Measurements from ENCODE around the gene PRR36. TPM values are rescaled to one million over a fixed set of nuclear protein-coding genes. Genes with fewer than 3 reads are reported as not detected.
A peak's percentile ranks its signal among the peaks of the same experiment; 100 is the strongest.

Gene PRR36
- total RNA-seq, 1 donor from 2014 or later = 20.9 TPM

DNA sequence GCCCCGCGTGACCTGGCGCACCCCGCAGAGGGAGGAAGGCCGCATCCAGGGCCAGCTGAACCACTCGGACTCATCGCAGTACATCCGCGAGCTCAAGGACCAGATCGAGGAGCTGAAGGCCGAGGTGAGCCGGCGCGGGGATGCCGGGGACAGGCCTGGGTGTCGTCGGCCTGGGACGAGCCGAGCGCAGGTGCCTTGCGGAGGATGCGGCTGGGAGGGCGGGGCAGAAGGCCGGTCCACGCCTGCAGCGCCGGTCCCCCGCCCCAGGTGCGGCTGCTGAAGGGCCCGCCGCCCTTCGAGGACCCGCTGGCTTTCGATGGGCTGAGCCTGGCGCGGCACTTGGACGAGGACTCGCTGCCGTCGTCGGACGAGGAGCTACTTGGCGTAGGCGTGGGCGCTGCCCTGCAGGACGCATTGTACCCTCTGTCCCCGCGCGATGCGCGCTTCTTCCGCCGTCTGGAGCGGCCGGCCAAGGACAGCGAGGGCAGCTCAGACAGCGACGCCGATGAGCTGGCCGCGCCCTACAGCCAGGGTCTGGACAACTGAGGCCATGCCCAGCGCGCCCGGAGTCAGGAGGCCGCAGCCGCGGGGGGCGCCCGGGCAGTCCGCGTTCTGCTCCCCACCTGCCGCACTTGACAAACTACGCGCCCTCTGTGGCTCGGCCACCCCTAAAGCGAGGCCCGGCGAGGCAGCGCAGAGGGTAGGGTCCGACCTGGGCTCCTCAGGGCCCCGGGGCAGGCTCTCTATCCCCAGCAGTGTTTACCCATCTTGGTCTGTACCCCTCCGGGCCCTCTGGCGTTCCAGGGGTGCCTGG lies 10.8 kb downstream of the PRR36 start:
- DNase-seq (ENCODE audit: low read depth, low spot score) = no peak
- H3K27me3 Mint-ChIP-seq (ENCODE audit: low read depth) = peaks cover 41% of the 10 kb centered on the region

DNA sequence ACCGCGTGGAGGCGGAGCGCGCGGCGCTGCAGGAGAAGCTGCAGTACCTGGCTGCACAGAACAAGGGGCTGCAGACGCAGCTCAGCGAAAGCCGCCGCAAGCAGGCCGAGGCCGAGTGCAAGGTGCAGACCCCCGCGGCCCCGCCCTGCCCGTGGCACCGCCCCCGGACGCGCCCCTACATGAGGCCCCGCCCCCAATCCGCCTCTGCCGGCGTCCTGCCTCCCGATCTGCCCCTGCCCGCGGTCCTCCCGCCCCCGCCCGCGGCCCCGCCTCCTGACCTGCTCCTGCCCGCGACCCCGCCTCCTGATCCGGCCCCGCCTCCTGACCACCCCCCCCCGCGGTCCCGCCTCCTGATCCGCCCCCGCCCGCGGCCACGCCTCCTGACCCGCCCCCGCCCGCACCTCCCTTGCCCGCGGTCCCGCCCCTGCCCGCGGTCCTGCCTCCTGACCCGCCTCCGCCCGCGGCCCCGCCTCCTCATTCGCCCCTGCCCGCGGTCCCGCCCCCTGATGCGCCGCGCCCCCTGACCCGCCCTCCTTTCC lies 11.7 kb downstream of the PRR36 start:
- Mint-ChIP-seq H3K36me3 (ENCODE audit: low read depth) (no peaks in the 10 kb centered on the region), H3K4me1 (peaks cover 7% of the 10 kb centered on the region), H3K27ac (ENCODE audit: unreplicated experiment) (no peak overlapping the region), H3K4me3 (peak overlapping the region; percentile 51), H3K9me3 (no peaks in the 10 kb centered on the region), H3K27me3 (ENCODE audit: low read depth) (peaks cover 45% of the 10 kb centered on the region)
- peak; percentile 88 for DNase-seq (ENCODE audit: low read depth, low spot score)
- TF ChIP-seq, protein P1, sequence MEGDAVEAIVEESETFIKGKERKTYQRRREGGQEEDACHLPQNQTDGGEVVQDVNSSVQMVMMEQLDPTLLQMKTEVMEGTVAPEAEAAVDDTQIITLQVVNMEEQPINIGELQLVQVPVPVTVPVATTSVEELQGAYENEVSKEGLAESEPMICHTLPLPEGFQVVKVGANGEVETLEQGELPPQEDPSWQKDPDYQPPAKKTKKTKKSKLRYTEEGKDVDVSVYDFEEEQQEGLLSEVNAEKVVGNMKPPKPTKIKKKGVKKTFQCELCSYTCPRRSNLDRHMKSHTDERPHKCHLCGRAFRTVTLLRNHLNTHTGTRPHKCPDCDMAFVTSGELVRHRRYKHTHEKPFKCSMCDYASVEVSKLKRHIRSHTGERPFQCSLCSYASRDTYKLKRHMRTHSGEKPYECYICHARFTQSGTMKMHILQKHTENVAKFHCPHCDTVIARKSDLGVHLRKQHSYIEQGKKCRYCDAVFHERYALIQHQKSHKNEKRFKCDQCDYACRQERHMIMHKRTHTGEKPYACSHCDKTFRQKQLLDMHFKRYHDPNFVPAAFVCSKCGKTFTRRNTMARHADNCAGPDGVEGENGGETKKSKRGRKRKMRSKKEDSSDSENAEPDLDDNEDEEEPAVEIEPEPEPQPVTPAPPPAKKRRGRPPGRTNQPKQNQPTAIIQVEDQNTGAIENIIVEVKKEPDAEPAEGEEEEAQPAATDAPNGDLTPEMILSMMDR (conservative IDR thresholded peaks at IDR 0.05) = no peak

More for the DNA sequence above, 10.8 kb downstream of the PRR36 start:
- no peak overlapping the region for H3K4me3 Mint-ChIP-seq
- H3K27ac Mint-ChIP-seq (ENCODE audit: unreplicated experiment) = no peak overlapping the region
- H3K9me3 Mint-ChIP-seq = no peaks in the 10 kb centered on the region
- no peaks in the 10 kb centered on the region for H3K36me3 Mint-ChIP-seq (ENCODE audit: low read depth)
- TF ChIP-seq, protein P1 (conservative IDR thresholded peaks at IDR 0.05) = no peak
- H3K4me1 Mint-ChIP-seq = peaks cover 5% of the 10 kb centered on the region

DNA sequence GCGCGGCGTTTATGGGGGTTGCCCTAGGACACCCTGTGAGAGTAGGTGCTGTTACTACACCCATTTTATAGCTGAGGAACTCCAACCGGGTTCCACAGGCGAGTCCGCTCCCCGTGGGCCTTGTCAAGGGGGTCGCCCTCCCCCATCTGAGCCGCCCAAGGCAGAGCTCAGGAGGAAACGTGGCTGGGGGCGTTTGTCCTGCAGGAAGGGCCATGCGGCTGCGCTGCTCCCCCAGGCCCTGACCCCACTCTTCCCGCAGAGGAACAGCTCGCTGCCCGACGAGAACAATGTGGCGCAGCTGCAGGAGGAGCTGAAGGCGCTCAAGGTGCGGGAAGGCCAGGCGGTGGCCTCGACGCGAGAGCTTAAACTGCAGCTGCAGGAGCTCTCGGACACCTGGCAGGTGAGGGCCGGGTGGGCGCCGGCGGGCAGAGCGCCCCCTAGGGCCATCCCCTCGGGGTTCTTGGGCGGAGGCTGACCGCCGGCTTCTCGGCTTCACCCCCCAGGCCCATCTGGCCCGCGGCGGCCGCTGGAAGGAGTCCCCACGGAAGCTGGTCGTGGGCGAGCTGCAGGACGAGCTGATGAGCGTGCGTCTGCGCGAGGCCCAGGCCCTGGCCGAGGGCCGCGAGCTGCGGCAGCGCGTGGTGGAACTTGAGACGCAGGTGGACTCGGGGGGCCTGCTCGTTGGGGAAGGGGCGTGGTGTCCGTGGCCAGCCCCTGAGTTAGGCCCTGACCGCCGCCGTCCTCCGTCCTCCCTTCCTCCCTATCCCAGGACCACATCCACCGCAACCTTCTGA lies 12.4 kb downstream of the PRR36 start:
- no peak overlapping the region for H3K27ac Mint-ChIP-seq (ENCODE audit: unreplicated experiment)
- H3K9me3 Mint-ChIP-seq = no peaks in the 10 kb centered on the region
- H3K4me1 Mint-ChIP-seq = peaks cover 7% of the 10 kb centered on the region
- no peaks in the 10 kb centered on the region for H3K36me3 Mint-ChIP-seq (ENCODE audit: low read depth)
- peak overlapping the region; percentile 51 for H3K4me3 Mint-ChIP-seq
- DNase-seq (ENCODE audit: low read depth, low spot score) = no peak
- peaks cover 43% of the 10 kb centered on the region for H3K27me3 Mint-ChIP-seq (ENCODE audit: low read depth)
- TF ChIP-seq, protein P1 (conservative IDR thresholded peaks at IDR 0.05) = peak; percentile 32

DNA sequence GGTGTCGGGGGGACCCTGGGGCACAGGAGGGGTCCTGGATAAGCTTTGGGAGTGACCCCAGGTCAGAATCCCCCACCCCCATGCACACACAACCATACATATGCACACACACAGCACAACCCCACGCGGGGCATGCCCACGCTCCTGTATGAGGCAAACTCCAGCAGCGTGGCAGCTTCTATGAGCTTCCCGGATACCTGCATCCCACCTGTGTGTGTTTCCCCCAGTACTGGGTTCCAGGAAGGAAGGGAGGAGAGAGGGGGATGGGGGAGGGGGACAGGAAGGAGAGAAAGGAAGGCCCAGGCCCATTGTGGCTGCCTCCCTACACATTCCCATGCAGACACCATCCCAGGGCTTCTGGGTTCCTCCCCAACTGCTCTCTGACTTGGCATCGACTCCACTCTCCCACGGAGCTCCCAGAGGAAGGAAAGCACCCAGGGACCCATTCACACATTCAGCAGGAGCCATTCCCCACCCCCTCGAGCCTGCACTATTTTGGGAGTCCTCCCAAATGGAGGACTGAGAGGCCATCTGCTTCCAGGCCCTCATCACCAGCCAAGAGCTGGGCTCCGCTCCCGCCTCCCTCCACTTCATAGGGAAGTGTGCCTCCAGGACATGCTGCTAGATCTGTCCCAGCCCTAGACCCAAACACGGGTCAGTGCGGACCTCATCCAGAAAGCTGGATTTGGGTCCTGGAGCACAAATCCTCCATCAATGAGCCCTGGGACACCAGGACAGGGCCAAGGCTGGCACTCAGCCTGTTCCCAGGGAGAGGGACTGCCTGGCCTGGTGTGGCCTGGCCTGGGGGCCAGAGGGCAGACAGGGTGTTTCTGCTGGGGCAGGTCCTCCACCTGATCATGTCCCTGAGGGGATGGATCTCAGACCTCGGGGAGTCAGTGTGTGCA lies 13.2 kb downstream of the PRR36 start:
- Mint-ChIP-seq H3K27ac (ENCODE audit: unreplicated experiment) (no peak overlapping the region), H3K4me3 (peak overlapping the region; percentile 49), H3K27me3 (ENCODE audit: low read depth) (peaks cover 40% of the 10 kb centered on the region), H3K4me1 (peaks cover 7% of the 10 kb centered on the region), H3K9me3 (no peaks in the 10 kb centered on the region), H3K36me3 (ENCODE audit: low read depth) (no peaks in the 10 kb centered on the region)
- no peak for DNase-seq (ENCODE audit: low read depth, low spot score)
- TF ChIP-seq, protein P1 (conservative IDR thresholded peaks at IDR 0.05) = no peak

Measured in neural crest cell (in vitro differentiated cells).